Transverse colon (tissue), 4 donors: ENCODE measurements around the gene MARCHF3. TPM values are rescaled to one million over a fixed set of nuclear protein-coding genes. Genes with fewer than 3 reads are reported as not detected.

Experiments used
- DNase-seq: peaks from one replicate; pipeline ENCODE4 v3.0.0-alpha.2; 2019
- H3K27ac ChIP-seq, 4 donors: fragments of 200-600 bp; sonication (generic); 2 replicates each; pipeline ENCODE4 v1.5.1; 2016 to 2018; ENCODE audit warnings: inconsistent platforms in 4 of 4
- H3K27me3 ChIP-seq: fragments of 200-600 bp; sonication (generic); 2 replicates; pipeline ENCODE4 v1.5.1; 2017; ENCODE audit warnings: inconsistent platforms
- H3K36me3 ChIP-seq, 4 donors: fragments of 200-600 bp; sonication (generic); 2 replicates each; pipeline ENCODE4 v1.5.1; 2017 to 2019; ENCODE audit warnings: inconsistent platforms in 4 of 4
- H3K4me1 ChIP-seq, 4 donors: fragments of 200-600 bp; sonication (generic); 2 replicates each; pipeline ENCODE4 v1.5.1; 2017 to 2020; ENCODE audit warnings: inconsistent platforms in 4 of 4
- H3K4me3 ChIP-seq, 4 donors: fragments of 200-600 bp; sonication (generic); 1 replicate in 1 of 4; 2 replicates in 3 of 4; pipeline versions ENCODE4 v1.5.1 to v1.6.1; 2017 to 2019; ENCODE audit warnings: inconsistent platforms in 4 of 4
- H3K9me3 ChIP-seq, 2 donors: fragments of 200-600 bp; sonication (generic); 2 replicates each; pipeline ENCODE4 v1.5.1; 2017 to 2019; ENCODE audit warnings: inconsistent platforms in 2 of 2
- EP300 ChIP-seq: sonication (generic); formaldehyde crosslinking; IDR thresholded peaks from one replicate; pipeline ENCODE4 v1.6.1; 2017; ENCODE audit warnings: antibody characterized with exemption, low read depth
- POLR2A ChIP-seq: fragments of 450-650 bp; IDR thresholded peaks from one replicate; pipeline ENCODE4 v1.6.1; 2016; ENCODE audit warnings: antibody characterized with exemption, mild to moderate bottlenecking, moderate library complexity
- POLR2AphosphoS5 ChIP-seq, 3 donors: sonication (generic); formaldehyde crosslinking; IDR thresholded peaks; one replicate each; pipeline ENCODE4 v1.6.1; 2016; ENCODE audit warnings: antibody characterized with exemption in 3 of 3
- WGBS, 2 donors: methylation state at CpG; one replicate each; pipeline ENCODE4 v1.1.5; 2018; ENCODE audit warnings: low coverage in 1 of 2; 5-methylcytosine and 5-hydroxymethylcytosine counted together
- in situ Hi-C, 4 donors: fragments of 200-750 bp; cut with MboI; loops; one replicate each; pipeline versions ENCODE4 v1.15.0 to v1.15.1; 2017; ENCODE audit warnings: low sequenced_read_pairs in 3 of 4, low pct_ligation_motif_present in 1 of 4, low pct_unique_long_range_greater_than_20kb in 1 of 4
- intact Hi-C: fragments of 100-400 bp; cut with DNase I; formaldehyde crosslinking; loops from one replicate; pipeline ENCODE4 v1.15.1; 2023; ENCODE audit warnings: low total_unique reads
- total RNA-seq, 4 donors: library from RNA; depleted of rRNA; stranded (reverse); fragments of >200 nt; gene quantifications; one replicate each; pipeline ENCODE4 v1.1.0, GENCODE V29; 2016
- TF ChIP-seq, protein P1 (sequence below), 5 experiments: fragments of 200-600 bp in 3 of 5; fragments of 450-650 bp in 2 of 5; sonication (generic) in 3 of 5; IDR thresholded peaks; 1 replicate in 2 of 5; 2 replicates in 3 of 5; pipeline ENCODE4 v1.5.1; 2016 to 2017; ENCODE audit warnings: antibody characterized with exemption in 5 of 5, inconsistent platforms in 3 of 5, mild to moderate bottlenecking in 2 of 5, moderate library complexity in 1 of 5

The MARCHF3 gene
- total RNA-seq, 4 donors from 2014 or later: 20.3 to 29.6 (median 23.0) TPM

DNA sequence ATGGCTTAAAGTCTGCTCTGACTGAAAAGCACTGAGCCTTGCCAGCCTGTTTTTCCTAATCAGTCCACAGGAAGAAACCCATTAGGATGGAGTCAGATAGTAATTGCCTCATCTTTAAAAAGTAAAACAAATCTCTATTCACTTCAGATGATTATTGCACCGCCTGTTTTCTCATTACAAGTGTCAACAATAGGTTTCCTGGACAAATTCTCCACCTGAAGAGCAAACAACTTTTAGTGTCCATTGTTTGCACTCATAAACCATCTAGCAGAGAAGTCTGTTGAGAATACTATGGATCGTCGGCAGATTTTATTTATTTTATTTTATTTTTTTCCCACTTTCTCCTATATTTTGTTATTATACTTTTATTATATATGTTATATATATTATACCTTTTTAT, 22.7 kb upstream of the MARCHF3 start:
- no peaks in the 10 kb centered on the region for H3K27me3 ChIP-seq
- no peak for DNase-seq
- H3K9me3 ChIP-seq: no peaks in the 10 kb centered on the region
- in situ Hi-C loops (no loop called here), intact Hi-C loops (no loop called here)
- H3K4me1 ChIP-seq: no peaks in the 10 kb centered on the region
- TF ChIP-seq POLR2AphosphoS5 (IDR thresholded peaks at IDR 0.05) (no peak), EP300 (no peak), POLR2A (no peak)
- TF ChIP-seq, protein P1, sequence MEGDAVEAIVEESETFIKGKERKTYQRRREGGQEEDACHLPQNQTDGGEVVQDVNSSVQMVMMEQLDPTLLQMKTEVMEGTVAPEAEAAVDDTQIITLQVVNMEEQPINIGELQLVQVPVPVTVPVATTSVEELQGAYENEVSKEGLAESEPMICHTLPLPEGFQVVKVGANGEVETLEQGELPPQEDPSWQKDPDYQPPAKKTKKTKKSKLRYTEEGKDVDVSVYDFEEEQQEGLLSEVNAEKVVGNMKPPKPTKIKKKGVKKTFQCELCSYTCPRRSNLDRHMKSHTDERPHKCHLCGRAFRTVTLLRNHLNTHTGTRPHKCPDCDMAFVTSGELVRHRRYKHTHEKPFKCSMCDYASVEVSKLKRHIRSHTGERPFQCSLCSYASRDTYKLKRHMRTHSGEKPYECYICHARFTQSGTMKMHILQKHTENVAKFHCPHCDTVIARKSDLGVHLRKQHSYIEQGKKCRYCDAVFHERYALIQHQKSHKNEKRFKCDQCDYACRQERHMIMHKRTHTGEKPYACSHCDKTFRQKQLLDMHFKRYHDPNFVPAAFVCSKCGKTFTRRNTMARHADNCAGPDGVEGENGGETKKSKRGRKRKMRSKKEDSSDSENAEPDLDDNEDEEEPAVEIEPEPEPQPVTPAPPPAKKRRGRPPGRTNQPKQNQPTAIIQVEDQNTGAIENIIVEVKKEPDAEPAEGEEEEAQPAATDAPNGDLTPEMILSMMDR (IDR thresholded peaks at IDR 0.05): no peak
- H3K4me3 ChIP-seq: no peak overlapping the region
- H3K27ac ChIP-seq: no peak overlapping the region
- WGBS, 2 donors: 45 to 53% methylated on average over 2 to 3 of the region's 3 CpGs
- no peaks in the 10 kb centered on the region for H3K36me3 ChIP-seq

DNA sequence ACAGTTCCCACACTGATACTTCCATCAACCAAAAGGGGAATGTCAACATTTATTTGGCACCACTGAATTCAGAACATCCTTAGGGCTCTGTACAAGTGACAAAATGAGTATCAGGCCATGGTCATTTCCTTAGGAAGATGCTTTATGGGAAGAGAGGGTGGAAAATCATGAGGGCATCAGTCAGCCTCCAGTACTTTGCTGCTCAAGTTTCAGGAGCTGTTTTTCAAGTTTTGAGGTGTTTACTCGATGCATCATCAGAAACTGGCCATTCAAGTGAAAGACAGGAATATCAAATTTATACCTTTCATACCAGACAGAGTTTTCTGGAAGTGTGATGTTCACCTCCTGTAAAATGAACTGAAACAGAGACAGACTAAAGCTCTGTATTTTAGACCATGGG, 21.2 kb upstream of the MARCHF3 start:
- intact Hi-C loops: no loop called here
- Histone ChIP-seq H3K27ac (no peak overlapping the region), H3K36me3 (no peaks in the 10 kb centered on the region), H3K27me3 (no peaks in the 10 kb centered on the region), H3K4me1 (peaks cover 0 to 6% (median 0%) of the 10 kb centered on the region in 4 donors), H3K4me3 (no peak overlapping the region), H3K9me3 (no peaks in the 10 kb centered on the region)
- whole genome bisulfite sequencing, 2 donors: 86 to 100% methylated on average over 1 of the region's 1 CpG
- no peak for TF ChIP-seq POLR2AphosphoS5 (IDR thresholded peaks at IDR 0.05)
- TF ChIP-seq POLR2A: no peak
- TF ChIP-seq, protein P1 (IDR thresholded peaks at IDR 0.05): no peak
- no peak for TF ChIP-seq EP300
- in situ Hi-C loops: no loop called here
- DNase-seq: no peak

DNA sequence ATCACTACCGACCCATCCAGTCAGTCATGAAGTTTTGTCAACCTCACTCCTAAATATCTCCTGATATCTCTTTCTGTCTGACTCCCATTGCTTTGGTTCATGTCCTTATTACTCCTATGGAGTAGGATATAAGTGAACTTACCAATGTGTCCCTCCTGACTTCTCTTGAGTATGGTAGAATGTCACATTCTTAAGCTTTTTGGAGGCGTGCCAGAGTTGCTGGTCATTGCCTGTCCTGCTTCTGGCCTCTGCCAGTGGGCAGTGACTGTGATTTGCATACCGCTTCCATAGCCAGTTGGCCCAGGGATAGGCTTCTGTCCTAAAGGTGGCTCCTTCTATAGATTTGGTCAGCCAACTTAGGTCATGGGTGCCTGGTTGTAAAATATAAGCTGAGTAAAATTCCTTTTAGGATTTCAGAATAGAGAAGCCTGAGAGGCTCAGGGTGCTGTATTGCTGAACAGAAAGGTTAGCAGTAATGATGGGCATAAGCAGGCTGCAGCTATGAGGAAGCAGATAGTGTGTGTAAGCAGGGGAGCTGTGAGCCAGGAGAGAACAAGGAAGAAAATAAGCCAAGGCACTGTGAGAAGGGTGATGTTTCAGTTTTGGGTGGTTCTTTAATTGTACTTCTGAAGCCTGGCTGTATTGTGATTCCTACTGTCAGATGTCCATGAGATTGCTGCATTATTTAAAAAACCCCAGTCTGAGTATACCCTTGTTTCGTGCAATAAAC, 16.1 kb upstream of the MARCHF3 start:
- H3K4me1 ChIP-seq: peaks cover 0 to 19% (median 5%) of the 10 kb centered on the region in 4 donors
- H3K4me3 ChIP-seq: no peak overlapping the region
- TF ChIP-seq EP300: no peak
- no peak for TF ChIP-seq POLR2A
- no peak for TF ChIP-seq POLR2AphosphoS5 (IDR thresholded peaks at IDR 0.05)
- TF ChIP-seq, protein P1 (IDR thresholded peaks at IDR 0.05): no peak
- no peak for DNase-seq
- 74 to 76% methylated on average over 3 to 4 of the region's 4 CpGs for WGBS, 2 donors
- no peaks in the 10 kb centered on the region for H3K27me3 ChIP-seq
- H3K27ac ChIP-seq: peak overlapping the region in 1 of 4 donors; percentile 28
- intact Hi-C loops (no loop called here), in situ Hi-C loops (loop anchor here in 1 of 4 donors (25.0 kb wide), 1 partner anchor 184 kb away; no protein-coding TSS in a partner anchor)
- H3K9me3 ChIP-seq: no peaks in the 10 kb centered on the region
- H3K36me3 ChIP-seq: no peaks in the 10 kb centered on the region

DNA sequence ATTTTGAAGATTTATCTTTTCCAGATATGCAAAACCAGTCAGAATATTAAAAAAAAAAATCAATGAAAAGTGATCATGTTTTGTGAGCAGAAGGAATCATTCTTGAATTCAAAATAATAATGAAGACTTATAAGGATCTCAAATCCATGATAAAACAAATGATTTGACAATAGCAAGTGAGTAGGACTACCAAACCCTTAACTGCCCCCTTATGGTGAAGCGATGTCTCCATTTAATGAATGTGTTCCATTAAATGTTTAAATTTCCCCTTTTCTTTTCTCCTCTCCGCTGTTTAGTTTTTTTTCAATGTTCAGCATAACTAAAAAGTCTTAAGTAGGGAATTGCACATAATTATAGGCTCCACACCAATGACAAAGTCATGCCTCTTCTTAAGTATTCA, 12.2 kb upstream of the MARCHF3 start:
- intact Hi-C loops (loop anchor here (5.0 kb wide), 1 partner anchor 1460 kb away; no protein-coding TSS in a partner anchor), in situ Hi-C loops (loop anchor here in 1 of 4 donors (25.0 kb wide), 1 partner anchor 180 kb away; no protein-coding TSS in a partner anchor)
- 93 to 94% methylated on average over 2 of the region's 2 CpGs for WGBS, 2 donors
- Histone ChIP-seq H3K9me3 (no peaks in the 10 kb centered on the region), H3K36me3 (no peaks in the 10 kb centered on the region), H3K27ac (peak overlapping the region in 2 of 4 donors; percentile 77 to 86), H3K27me3 (no peaks in the 10 kb centered on the region), H3K4me1 (peaks cover 3 to 40% (median 13%) of the 10 kb centered on the region in 4 donors), H3K4me3 (no peak overlapping the region)
- DNase-seq: no peak
- TF ChIP-seq EP300 (no peak), POLR2AphosphoS5 (IDR thresholded peaks at IDR 0.05) (no peak), POLR2A (no peak)
- TF ChIP-seq, protein P1 (IDR thresholded peaks at IDR 0.05): no peak
